ENCODE data around the gene DHFR. TPM values are rescaled to one million over a fixed set of nuclear protein-coding genes. Genes with fewer than 3 reads are reported as not detected.

DHFR gene
- total RNA-seq, 1 donor from 2014 or later = 60.3 TPM

DNA sequence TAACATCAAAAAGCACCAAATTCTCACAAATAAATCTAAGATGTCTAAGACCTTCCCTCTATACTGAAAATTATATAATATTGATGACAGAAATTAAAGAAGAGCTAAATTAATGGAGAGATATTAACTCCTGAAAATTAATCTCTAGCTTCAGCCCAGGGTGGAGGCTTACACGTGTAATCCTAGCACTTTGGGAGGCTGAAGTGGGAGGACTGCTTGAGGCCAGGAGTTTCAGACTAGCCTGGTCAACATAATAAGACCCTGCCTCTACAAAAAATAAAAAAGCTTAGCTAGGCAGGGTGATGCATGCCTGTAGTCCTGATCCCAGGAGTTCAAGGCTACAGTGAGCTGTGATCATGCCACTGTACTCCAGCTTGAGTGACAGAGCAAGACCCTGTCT, 45.1 kb downstream of the DHFR start:
- Mint-ChIP-seq H3K27me3 (ENCODE audit: insufficient read depth) (no peaks in the 10 kb centered on the region), H3K27ac (no peak overlapping the region), H3K4me1 (ENCODE audit: low read depth) (no peaks in the 10 kb centered on the region), H3K9me3 (peaks cover 4% of the 10 kb centered on the region), H3K4me3 (no peak overlapping the region), H3K36me3 (ENCODE audit: low read depth) (peaks cover 9% of the 10 kb centered on the region)
- intact Hi-C loops (cut with micrococcal nuclease) = no loop called here
- no peak for DNase-seq (ENCODE audit: low spot score)

DNA sequence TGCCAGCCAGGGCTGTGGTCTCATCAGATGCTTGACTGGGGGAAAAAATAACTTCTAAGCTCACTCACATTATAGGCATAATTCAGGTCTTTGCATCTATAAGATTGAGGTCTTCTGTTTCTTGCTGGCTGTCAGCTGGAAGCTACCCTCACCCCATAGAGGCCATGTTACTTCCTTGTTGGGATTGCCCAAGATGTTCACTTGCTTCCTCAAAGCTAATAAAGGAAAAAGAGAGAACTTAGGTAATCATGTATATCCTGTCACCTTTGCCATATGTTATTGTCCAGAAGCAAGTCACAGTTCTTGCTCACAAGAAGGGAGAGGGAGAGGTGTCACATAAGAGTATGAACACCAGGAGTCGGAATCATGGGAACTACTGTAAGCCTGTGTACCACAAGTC, 46.1 kb downstream of the DHFR start:
- peaks cover 4% of the 10 kb centered on the region for H3K9me3 Mint-ChIP-seq
- intact Hi-C loops (cut with micrococcal nuclease) = no loop called here
- peaks cover 9% of the 10 kb centered on the region for H3K36me3 Mint-ChIP-seq (ENCODE audit: low read depth)
- no peak for DNase-seq (ENCODE audit: low spot score)
- no peak overlapping the region for H3K27ac Mint-ChIP-seq
- H3K4me3 Mint-ChIP-seq = no peak overlapping the region
- H3K27me3 Mint-ChIP-seq (ENCODE audit: insufficient read depth) = no peaks in the 10 kb centered on the region
- H3K4me1 Mint-ChIP-seq (ENCODE audit: low read depth) = no peaks in the 10 kb centered on the region

DNA sequence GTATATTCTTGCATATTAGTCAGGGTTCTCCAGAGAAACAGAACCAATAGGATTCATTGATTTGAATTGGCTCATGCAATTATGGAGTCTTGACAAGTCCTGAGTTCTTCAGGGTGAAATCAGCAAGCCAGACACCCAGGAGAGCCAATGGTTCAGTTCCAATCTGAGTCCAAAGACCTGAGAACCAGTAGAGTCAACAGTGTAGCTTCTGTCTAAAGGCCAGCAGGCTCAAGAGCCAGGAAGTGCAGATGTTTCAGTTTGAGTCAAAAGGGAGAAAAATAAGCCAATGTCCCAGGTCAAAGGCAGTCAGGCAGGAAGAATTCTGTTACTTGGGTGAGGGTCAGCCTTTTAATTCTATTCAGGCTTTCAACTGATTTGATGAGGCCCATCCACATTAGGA, 47.0 kb downstream of the DHFR start:
- Mint-ChIP-seq H3K4me3 (no peak overlapping the region), H3K27me3 (ENCODE audit: insufficient read depth) (peaks cover under 1% of the 10 kb centered on the region), H3K36me3 (ENCODE audit: low read depth) (peaks cover 9% of the 10 kb centered on the region), H3K27ac (no peak overlapping the region), H3K4me1 (ENCODE audit: low read depth) (no peaks in the 10 kb centered on the region), H3K9me3 (peaks cover 4% of the 10 kb centered on the region)
- intact Hi-C loops (cut with micrococcal nuclease) = no loop called here
- DNase-seq (ENCODE audit: low spot score) = no peak

DNA sequence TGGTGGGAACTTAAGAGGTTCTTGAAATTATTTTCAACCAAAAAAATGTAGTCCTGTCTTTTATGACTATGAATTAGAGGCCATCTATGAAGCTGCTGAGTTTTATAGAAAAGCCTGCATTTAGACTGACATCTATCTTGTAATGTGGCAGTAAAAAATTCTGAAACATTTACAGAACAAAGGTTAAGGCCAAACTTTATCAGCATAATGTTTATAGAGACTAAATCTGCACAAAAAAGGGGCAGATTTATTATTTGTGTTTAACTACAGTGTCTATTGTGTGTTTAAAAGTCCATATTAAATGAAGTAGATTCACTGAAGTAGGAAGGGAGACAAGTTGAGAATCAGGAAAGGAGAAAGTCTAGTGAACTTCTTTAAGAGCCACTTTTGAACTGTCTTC, 47.4 kb downstream of the DHFR start:
- peaks cover 4% of the 10 kb centered on the region for H3K9me3 Mint-ChIP-seq
- peaks cover 9% of the 10 kb centered on the region for H3K36me3 Mint-ChIP-seq (ENCODE audit: low read depth)

DNA sequence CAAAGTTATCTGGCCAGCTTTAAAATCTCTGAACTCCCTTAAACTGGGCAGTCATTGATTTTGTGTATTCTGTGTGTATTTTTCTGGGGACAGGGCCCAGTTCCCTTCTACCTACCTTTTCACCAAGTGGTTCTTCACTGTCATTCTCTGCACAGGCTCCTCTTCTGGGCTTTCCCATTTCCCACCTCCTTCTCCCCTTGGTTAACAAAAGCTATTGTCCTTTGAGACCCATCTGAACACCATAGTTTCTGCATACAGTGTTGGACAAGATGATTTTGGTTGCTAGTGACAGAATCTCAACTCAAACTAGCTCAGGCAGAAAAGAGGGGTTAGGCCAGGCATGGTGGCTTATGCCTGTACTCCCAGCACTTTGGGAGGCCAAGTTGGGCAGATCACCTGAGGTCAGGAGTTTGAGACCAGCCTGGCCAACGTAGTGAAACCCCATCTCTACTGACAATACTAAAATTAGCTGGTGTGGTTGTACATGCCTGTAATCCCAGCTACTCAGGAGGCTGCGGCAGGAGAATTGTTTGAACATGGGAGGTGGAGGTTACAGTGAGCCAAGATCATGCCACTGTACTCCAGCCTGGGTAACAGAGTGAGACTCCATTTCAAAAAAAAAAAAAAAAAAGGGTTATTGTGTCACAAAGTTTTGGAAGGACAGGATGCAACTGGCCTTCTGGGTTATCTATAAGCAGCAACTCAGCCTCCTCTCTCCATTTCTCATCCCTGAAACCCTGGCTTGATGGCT, 53.7 kb downstream of the DHFR start:
- H3K27me3 Mint-ChIP-seq (ENCODE audit: insufficient read depth) = peaks cover 2% of the 10 kb centered on the region
- H3K4me3 Mint-ChIP-seq = no peak overlapping the region
- no peaks in the 10 kb centered on the region for H3K4me1 Mint-ChIP-seq (ENCODE audit: low read depth)
- intact Hi-C loops (cut with micrococcal nuclease) = no loop called here
- H3K9me3 Mint-ChIP-seq = no peaks in the 10 kb centered on the region
- H3K27ac Mint-ChIP-seq = no peak overlapping the region
- no peak for DNase-seq (ENCODE audit: low spot score)
- H3K36me3 Mint-ChIP-seq (ENCODE audit: low read depth) = no peaks in the 10 kb centered on the region

More for the DNA sequence above, 47.4 kb downstream of the DHFR start:
- H3K4me1 Mint-ChIP-seq (ENCODE audit: low read depth) = no peaks in the 10 kb centered on the region
- H3K4me3 Mint-ChIP-seq = no peak overlapping the region
- intact Hi-C loops (cut with micrococcal nuclease) = no loop called here
- H3K27me3 Mint-ChIP-seq (ENCODE audit: insufficient read depth) = peaks cover 2% of the 10 kb centered on the region
- no peak overlapping the region for H3K27ac Mint-ChIP-seq
- no peak for DNase-seq (ENCODE audit: low spot score)

DNA sequence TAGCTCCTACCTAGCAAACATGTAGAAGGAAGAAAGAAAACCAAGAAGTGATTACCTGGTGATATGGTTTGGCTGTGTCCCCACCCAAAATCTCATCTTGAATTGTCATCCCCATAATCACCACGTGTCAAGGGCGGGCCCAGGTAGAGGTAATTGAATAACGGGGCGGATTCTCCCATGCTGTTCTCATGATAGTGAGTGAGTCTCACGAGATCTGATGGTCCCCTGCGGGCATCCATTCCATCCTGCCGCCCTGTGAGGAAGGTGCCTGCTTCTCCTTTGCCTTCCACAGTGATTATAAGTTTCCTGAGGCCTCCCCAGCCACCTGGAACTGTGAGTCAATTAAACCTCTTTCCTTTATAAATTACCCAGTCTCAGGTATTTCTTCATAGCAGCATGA, 57.3 kb downstream of the DHFR start:
- intact Hi-C loops (cut with micrococcal nuclease) = no loop called here
- no peak overlapping the region for H3K4me3 Mint-ChIP-seq
- H3K27me3 Mint-ChIP-seq (ENCODE audit: insufficient read depth) = no peaks in the 10 kb centered on the region
- no peaks in the 10 kb centered on the region for H3K4me1 Mint-ChIP-seq (ENCODE audit: low read depth)
- no peak overlapping the region for H3K27ac Mint-ChIP-seq
- no peak for DNase-seq (ENCODE audit: low spot score)
- H3K9me3 Mint-ChIP-seq = no peaks in the 10 kb centered on the region
- H3K36me3 Mint-ChIP-seq (ENCODE audit: low read depth) = no peaks in the 10 kb centered on the region

DNA sequence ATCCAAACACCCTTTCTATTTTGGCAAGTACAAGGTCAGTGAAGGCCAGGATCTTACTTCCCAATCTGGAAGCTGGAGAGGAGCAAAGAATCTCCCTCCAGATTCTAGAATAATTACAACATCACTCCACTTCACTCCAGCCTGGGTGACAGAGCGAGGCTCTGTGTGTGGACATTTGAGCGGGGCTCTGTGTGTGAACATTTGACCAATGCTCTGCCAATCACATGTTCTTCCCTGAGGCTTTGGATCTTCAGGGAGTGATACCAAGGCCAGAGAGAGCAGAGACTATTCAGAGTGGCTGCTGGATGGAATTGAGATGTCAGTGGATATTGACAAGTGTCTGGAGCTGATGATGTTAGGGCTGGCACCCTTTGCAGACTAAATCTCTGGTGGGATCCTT, 60.0 kb downstream of the DHFR start:
- no peaks in the 10 kb centered on the region for H3K36me3 Mint-ChIP-seq (ENCODE audit: low read depth)
- H3K4me1 Mint-ChIP-seq (ENCODE audit: low read depth) = no peaks in the 10 kb centered on the region
- no peak for DNase-seq (ENCODE audit: low spot score)
- H3K9me3 Mint-ChIP-seq = no peaks in the 10 kb centered on the region
- no peaks in the 10 kb centered on the region for H3K27me3 Mint-ChIP-seq (ENCODE audit: insufficient read depth)
- H3K4me3 Mint-ChIP-seq = no peak overlapping the region
- intact Hi-C loops (cut with micrococcal nuclease) = no loop called here
- H3K27ac Mint-ChIP-seq = no peak overlapping the region

DNA sequence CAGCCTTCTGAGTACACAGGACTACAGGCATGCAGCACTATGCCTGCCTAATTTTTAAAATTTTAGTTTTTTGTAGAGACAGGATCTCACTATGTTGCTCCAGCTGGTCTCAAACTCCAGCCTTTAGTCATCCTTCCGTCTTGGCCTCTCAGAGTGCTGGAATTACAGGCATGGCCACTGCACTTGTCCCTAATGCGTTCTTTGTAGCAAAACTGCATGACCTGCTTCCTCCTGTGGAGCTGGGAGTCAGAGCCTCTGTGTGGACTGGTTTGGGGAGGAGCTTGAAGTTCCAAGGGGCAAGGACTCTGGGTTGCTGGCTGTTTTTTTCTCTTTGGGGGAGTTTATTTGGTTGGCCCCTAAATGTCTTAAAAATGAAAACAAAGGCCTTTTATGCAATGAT, 62.0 kb downstream of the DHFR start:
- no peaks in the 10 kb centered on the region for H3K4me1 Mint-ChIP-seq (ENCODE audit: low read depth)
- H3K27ac Mint-ChIP-seq = no peak overlapping the region
- DNase-seq (ENCODE audit: low spot score) = no peak
- intact Hi-C loops (cut with micrococcal nuclease) = no loop called here
- H3K27me3 Mint-ChIP-seq (ENCODE audit: insufficient read depth) = no peaks in the 10 kb centered on the region
- H3K36me3 Mint-ChIP-seq (ENCODE audit: low read depth) = no peaks in the 10 kb centered on the region
- no peaks in the 10 kb centered on the region for H3K9me3 Mint-ChIP-seq
- H3K4me3 Mint-ChIP-seq = no peak overlapping the region

DNA sequence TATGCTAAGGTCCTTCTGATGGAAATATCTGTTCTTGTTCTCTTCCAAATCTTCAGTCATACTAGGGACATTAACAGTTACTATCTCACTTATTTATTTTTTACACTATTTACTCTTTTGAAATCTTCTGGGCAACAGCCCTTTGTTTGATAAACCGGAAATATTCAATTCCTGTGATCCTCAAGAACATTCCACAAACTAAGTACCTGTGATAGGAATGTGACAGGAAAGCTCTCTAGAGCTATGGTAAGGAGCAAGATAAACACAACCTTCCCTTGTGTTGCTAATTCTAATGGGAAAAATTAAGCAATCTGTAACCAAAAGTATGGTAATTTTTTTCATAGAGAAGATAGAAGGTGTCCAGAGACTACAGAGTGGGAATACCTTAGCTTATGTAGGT, 62.7 kb downstream of the DHFR start:
- Mint-ChIP-seq H3K27ac (no peak overlapping the region), H3K36me3 (ENCODE audit: low read depth) (no peaks in the 10 kb centered on the region), H3K9me3 (no peaks in the 10 kb centered on the region), H3K4me1 (ENCODE audit: low read depth) (no peaks in the 10 kb centered on the region), H3K4me3 (no peak overlapping the region), H3K27me3 (ENCODE audit: insufficient read depth) (no peaks in the 10 kb centered on the region)
- no peak for DNase-seq (ENCODE audit: low spot score)
- intact Hi-C loops (cut with micrococcal nuclease) = no loop called here

DNA sequence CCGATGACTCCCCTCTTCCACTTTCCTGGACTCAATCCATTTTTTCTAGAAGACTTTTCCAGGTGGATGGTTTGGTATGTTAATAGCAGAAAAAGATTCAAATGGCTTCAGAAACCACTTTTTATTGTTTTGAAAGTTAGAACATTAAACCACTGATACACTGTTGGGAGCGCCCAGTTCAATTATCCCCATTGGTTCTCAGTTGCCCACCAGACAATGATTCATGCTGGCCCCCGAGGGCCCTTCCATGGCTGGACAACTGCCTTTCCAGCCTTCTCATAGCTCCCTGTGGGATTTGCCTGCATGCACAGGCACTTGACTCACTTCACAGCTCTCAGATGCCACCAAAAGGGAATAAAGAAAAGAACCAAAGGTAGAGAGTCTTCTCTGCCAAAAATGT, 63.4 kb downstream of the DHFR start:
- Mint-ChIP-seq H3K4me3 (no peak overlapping the region), H3K27ac (no peak overlapping the region), H3K36me3 (ENCODE audit: low read depth) (no peaks in the 10 kb centered on the region), H3K4me1 (ENCODE audit: low read depth) (no peaks in the 10 kb centered on the region), H3K27me3 (ENCODE audit: insufficient read depth) (peaks cover under 1% of the 10 kb centered on the region), H3K9me3 (no peaks in the 10 kb centered on the region)
- intact Hi-C loops (cut with micrococcal nuclease) = no loop called here
- no peak for DNase-seq (ENCODE audit: low spot score)

DNA sequence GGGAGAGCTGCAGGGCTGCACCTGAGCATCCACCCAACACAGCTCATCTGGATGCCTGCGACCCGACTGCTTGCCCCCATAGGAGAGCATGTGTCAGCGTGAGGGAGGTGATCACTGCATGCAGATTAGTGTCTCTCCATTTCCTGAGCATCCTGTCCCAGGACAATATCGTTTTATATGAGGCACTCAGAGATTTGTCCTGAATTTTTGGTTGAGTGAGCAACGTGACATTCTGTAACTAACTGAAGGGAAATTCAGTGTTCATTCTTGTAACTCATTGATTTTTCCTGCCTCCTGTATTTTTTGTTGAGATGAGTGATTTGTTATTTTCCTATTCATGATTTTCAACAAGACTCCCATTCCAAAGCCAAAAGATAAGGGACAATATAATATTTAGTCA, 64.0 kb downstream of the DHFR start:
- Mint-ChIP-seq H3K9me3 (no peaks in the 10 kb centered on the region), H3K4me1 (ENCODE audit: low read depth) (no peaks in the 10 kb centered on the region)

DNA sequence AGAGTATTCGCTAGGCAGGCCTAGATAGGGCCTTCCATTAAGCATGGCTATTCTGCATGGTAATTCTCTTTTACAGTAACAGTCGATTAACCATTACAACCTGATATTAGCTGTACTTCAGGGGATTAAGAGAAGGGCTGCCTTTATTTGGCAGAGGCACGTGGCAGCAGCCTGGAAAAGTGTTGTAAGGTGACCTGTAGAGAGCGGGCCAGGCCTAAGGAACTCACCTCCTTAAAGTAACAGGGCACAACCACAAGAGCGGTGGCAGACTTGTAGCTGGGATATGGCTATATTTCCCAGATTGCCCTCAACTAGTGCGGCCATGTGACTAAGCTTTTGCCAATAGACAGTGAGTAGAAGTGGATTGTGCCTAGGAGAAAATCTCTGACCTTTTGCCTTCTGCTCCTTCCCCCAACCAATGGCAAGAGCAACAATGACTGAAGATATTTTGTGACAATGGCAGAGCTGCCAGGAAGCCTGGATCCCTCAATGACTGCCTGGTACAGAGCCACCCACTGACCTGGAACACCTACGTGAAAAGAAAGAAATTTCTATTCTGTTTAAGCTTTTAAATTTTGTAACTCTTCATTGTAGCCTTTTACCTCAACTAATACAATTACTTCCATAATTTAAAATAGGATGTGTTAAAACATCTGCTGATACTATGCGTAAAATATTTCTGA, 65.8 kb downstream of the DHFR start:
- DNase-seq (ENCODE audit: low spot score) = no peak
- Mint-ChIP-seq H3K27me3 (ENCODE audit: insufficient read depth) (peaks cover 7% of the 10 kb centered on the region), H3K9me3 (no peaks in the 10 kb centered on the region), H3K36me3 (ENCODE audit: low read depth) (no peaks in the 10 kb centered on the region), H3K4me1 (ENCODE audit: low read depth) (no peaks in the 10 kb centered on the region), H3K4me3 (no peak overlapping the region), H3K27ac (no peak overlapping the region)
- intact Hi-C loops (cut with micrococcal nuclease) = no loop called here

More for the DNA sequence above, 64.0 kb downstream of the DHFR start:
- no peak overlapping the region for H3K4me3 Mint-ChIP-seq
- intact Hi-C loops (cut with micrococcal nuclease) = no loop called here
- no peak overlapping the region for H3K27ac Mint-ChIP-seq
- no peak for DNase-seq (ENCODE audit: low spot score)
- no peaks in the 10 kb centered on the region for H3K36me3 Mint-ChIP-seq (ENCODE audit: low read depth)
- H3K27me3 Mint-ChIP-seq (ENCODE audit: insufficient read depth) = peaks cover 1% of the 10 kb centered on the region

DNA sequence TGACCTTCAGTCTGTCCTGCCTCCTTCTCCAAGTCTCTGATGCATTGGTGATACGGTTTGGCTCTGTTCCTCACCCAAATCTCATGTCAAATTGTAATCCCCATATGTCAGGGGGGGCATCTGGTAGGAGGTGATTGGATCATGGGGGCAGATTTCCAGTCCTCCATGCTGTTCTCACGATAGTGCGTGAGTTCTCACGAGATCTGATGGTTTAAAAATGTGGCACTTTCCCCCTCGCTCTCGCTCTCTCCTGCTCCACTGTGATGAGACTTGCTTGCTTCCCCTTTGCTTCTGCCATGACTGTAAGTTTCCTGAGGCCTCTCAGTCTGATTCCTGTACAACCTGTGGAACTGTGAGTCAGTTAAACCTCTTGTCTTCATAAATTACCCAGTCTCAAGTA, 70.0 kb downstream of the DHFR start:
- no peak overlapping the region for H3K4me3 Mint-ChIP-seq
- no peaks in the 10 kb centered on the region for H3K4me1 Mint-ChIP-seq (ENCODE audit: low read depth)
- peaks cover 7% of the 10 kb centered on the region for H3K27me3 Mint-ChIP-seq (ENCODE audit: insufficient read depth)
- intact Hi-C loops (cut with micrococcal nuclease) = no loop called here
- H3K9me3 Mint-ChIP-seq = no peaks in the 10 kb centered on the region
- DNase-seq (ENCODE audit: low spot score) = no peak
- H3K36me3 Mint-ChIP-seq (ENCODE audit: low read depth) = no peaks in the 10 kb centered on the region
- no peak overlapping the region for H3K27ac Mint-ChIP-seq

Measured in activated T-helper 1 cell treated with anti-CD3 and anti-CD28 coated beads, Interleukin-12 subunit alpha, Interleukin-12 subunit beta, Interleukin-2, Interleukin-4 antibody, amounts not matched to agents 30 ng/mL and 10 ng/mL and 1 ng/mL, durations not matched to agents 14 hours and 24 hours and 36 hours (primary cell).